ENCODE data around the gene CDKAL1.

The CDKAL1 gene

GRCh38 chr6:20936949-20937348 is 402.7 kb downstream of the CDKAL1 start:
- no peak for TF ChIP-seq CTCF (IDR thresholded peaks at IDR 0.05; ENCODE audit: extremely low read depth, insufficient read depth, missing control alignments)

GRCh38 chr6:20939161-20939775 is 405.0 kb downstream of the CDKAL1 start:
- in situ Hi-C loops (cut with MboI; ENCODE audit: low pct_unique_long_range_greater_than_20kb, low sequenced_read_pairs, unreplicated experiment): no loop called here
- no peak for DNase-seq (ENCODE audit: low spot score)
- no peak for TF ChIP-seq CTCF (IDR thresholded peaks at IDR 0.05; ENCODE audit: extremely low read depth, insufficient read depth, missing control alignments)

More at GRCh38 chr6:20936949-20937348, 402.7 kb downstream of the CDKAL1 start:
- in situ Hi-C loops (cut with MboI; ENCODE audit: low pct_unique_long_range_greater_than_20kb, low sequenced_read_pairs, unreplicated experiment): no loop called here
- no peak for DNase-seq (ENCODE audit: low spot score)

- in situ Hi-C loops (cut with MboI; ENCODE audit: low pct_unique_long_range_greater_than_20kb, low sequenced_read_pairs, unreplicated experiment): no loop called here
- TF ChIP-seq CTCF (IDR thresholded peaks at IDR 0.05; ENCODE audit: extremely low read depth, insufficient read depth, missing control alignments): no peak
- DNase-seq (ENCODE audit: low spot score): no peak
Observed at GRCh38 chr6:20943040-20943627, 408.9 kb downstream of the CDKAL1 start.

- in situ Hi-C loops (cut with MboI; ENCODE audit: low pct_unique_long_range_greater_than_20kb, low sequenced_read_pairs, unreplicated experiment): no loop called here
- DNase-seq (ENCODE audit: low spot score): no peak
- no peak for TF ChIP-seq CTCF (IDR thresholded peaks at IDR 0.05; ENCODE audit: extremely low read depth, insufficient read depth, missing control alignments)
Observed at GRCh38 chr6:20943922-20944321, 409.7 kb downstream of the CDKAL1 start.

- peak; percentile 23 for TF ChIP-seq CTCF (IDR thresholded peaks at IDR 0.05; ENCODE audit: extremely low read depth, insufficient read depth, missing control alignments)
- in situ Hi-C loops (cut with MboI; ENCODE audit: low pct_unique_long_range_greater_than_20kb, low sequenced_read_pairs, unreplicated experiment): no loop called here
- DNase-seq (ENCODE audit: low spot score): peak; percentile 35
Observed at GRCh38 chr6:20946022-20946421, 411.8 kb downstream of the CDKAL1 start.

- no peak for TF ChIP-seq CTCF (IDR thresholded peaks at IDR 0.05; ENCODE audit: extremely low read depth, insufficient read depth, missing control alignments)
- DNase-seq (ENCODE audit: low spot score): no peak
- in situ Hi-C loops (cut with MboI; ENCODE audit: low pct_unique_long_range_greater_than_20kb, low sequenced_read_pairs, unreplicated experiment): no loop called here
Observed at GRCh38 chr6:20946890-20947289, 412.6 kb downstream of the CDKAL1 start.
